Spleen (tissue), 7 donors: ENCODE measurements around the gene NBEA.

Experiments
- POLR2AphosphoS5 ChIP-seq, 3 donors: sonication (generic); formaldehyde crosslinking; IDR thresholded peaks; one replicate each; pipeline ENCODE4 v1.5.1; 2017; ENCODE audit warnings: antibody characterized with exemption in 3 of 3
- TF ChIP-seq, protein P1 (sequence below), 11 experiments: fragments of 200-600 bp in 7 of 11; fragments of 450-650 bp in 4 of 11; sonication (generic) in 4 of 11; IDR thresholded peaks in 8 of 11; conservative IDR thresholded peaks in 3 of 11; 1 replicate in 7 of 11; 2 replicates in 4 of 11; pipeline versions ENCODE4 v1.4.0 to v1.8.0; 2016 to 2021; ENCODE audit warnings: antibody characterized with exemption in 11 of 11, inconsistent platforms in 4 of 11, mild to moderate bottlenecking in 1 of 11
- donor health status: DM: no; HTN: no; CAD: no; lungs with moderate emphysema.
- donor health status: DM: no; HTN: no; CAD: no.
- donor health status: DM: no; HTN: no; CAD: no.

DNA sequence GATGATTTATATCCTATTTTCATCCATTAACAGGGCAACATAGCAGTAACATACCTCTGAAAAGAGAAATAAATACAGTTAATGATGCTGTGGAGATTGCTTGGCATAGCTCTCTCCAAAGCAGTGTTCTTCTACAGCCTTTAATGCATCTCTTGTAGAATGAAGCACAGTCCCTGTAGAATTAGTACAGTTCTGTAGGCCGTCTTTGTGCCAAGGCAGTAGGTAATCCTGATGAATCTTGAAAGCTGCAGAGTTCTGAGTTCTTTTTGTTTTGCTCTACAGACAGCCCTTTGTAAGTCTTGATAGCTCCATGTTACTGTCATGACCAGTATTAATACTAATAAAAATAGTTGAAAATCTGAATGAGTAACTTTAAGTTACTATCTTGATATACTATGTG, 350.3 kb downstream of the NBEA start:
- TF ChIP-seq, protein P1, sequence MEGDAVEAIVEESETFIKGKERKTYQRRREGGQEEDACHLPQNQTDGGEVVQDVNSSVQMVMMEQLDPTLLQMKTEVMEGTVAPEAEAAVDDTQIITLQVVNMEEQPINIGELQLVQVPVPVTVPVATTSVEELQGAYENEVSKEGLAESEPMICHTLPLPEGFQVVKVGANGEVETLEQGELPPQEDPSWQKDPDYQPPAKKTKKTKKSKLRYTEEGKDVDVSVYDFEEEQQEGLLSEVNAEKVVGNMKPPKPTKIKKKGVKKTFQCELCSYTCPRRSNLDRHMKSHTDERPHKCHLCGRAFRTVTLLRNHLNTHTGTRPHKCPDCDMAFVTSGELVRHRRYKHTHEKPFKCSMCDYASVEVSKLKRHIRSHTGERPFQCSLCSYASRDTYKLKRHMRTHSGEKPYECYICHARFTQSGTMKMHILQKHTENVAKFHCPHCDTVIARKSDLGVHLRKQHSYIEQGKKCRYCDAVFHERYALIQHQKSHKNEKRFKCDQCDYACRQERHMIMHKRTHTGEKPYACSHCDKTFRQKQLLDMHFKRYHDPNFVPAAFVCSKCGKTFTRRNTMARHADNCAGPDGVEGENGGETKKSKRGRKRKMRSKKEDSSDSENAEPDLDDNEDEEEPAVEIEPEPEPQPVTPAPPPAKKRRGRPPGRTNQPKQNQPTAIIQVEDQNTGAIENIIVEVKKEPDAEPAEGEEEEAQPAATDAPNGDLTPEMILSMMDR (IDR thresholded peaks at IDR 0.05 in 8 of 11, conservative IDR thresholded peaks at IDR 0.05 in 3 of 11) = no peak
- no peak for TF ChIP-seq POLR2AphosphoS5 (IDR thresholded peaks at IDR 0.05)
